Tibial artery (tissue), 4 donors: Measurements from ENCODE around the gene YBEY.
"Not testable (repeated sequence)": the region's sequence is repeated elsewhere in the genome, so short reads cannot be mapped to it uniquely, and the experiment has no call there.

Experiments used
- DNase-seq, 2 donors: peaks; one replicate each; pipeline ENCODE4 v3.0.0-alpha.2; 2019
- H3K27ac ChIP-seq, 2 donors: fragments of 200-600 bp; sonication (generic) in 1 of 2; 1 replicate in 1 of 2; 2 replicates in 1 of 2; pipeline ENCODE4 v1.5.1; 2018 to 2019; ENCODE audit warnings: mild to moderate bottlenecking in 1 of 2
- H3K27me3 ChIP-seq, 2 donors: fragments of 200-600 bp; sonication (generic) in 1 of 2; one replicate each; pipeline versions ENCODE4 v1.5.1 to v1.6.0; 2016 to 2019
- H3K36me3 ChIP-seq, 3 donors: fragments of 200-600 bp; sonication (generic) in 2 of 3; one replicate each; pipeline ENCODE4 v1.5.1; 2016 to 2019; ENCODE audit warnings: mild to moderate bottlenecking in 2 of 3
- H3K4me1 ChIP-seq, 4 donors: fragments of 200-600 bp; sonication (generic) in 2 of 4; 1 replicate in 3 of 4; 2 replicates in 1 of 4; pipeline ENCODE4 v1.5.1; 2016 to 2019
- H3K4me3 ChIP-seq, 2 donors: fragments of 200-600 bp; sonication (generic) in 1 of 2; 1 replicate in 1 of 2; 2 replicates in 1 of 2; pipeline ENCODE4 v1.5.1; 2018 to 2019; ENCODE audit warnings: mild to moderate bottlenecking in 2 of 2
- H3K9me3 ChIP-seq, 3 donors: fragments of 200-600 bp; sonication (generic) in 1 of 3; one replicate each; pipeline ENCODE4 v1.5.1; 2016 to 2019
- intact Hi-C: fragments of 100-400 bp; cut with DNase I; formaldehyde crosslinking; loops from one replicate; pipeline ENCODE4 v1.15.0; 2023; ENCODE audit warnings: low total_unique reads
- TF ChIP-seq, protein P1 (sequence below), 2 experiments: fragments of 200-600 bp in 1 of 2; fragments of 450-650 bp in 1 of 2; IDR thresholded peaks; one replicate each; pipeline ENCODE4 v1.5.1; 2017 to 2019; ENCODE audit warnings: antibody characterized with exemption in 2 of 2, mild to moderate bottlenecking in 1 of 2, moderate library complexity in 1 of 2

The YBEY gene

DNA sequence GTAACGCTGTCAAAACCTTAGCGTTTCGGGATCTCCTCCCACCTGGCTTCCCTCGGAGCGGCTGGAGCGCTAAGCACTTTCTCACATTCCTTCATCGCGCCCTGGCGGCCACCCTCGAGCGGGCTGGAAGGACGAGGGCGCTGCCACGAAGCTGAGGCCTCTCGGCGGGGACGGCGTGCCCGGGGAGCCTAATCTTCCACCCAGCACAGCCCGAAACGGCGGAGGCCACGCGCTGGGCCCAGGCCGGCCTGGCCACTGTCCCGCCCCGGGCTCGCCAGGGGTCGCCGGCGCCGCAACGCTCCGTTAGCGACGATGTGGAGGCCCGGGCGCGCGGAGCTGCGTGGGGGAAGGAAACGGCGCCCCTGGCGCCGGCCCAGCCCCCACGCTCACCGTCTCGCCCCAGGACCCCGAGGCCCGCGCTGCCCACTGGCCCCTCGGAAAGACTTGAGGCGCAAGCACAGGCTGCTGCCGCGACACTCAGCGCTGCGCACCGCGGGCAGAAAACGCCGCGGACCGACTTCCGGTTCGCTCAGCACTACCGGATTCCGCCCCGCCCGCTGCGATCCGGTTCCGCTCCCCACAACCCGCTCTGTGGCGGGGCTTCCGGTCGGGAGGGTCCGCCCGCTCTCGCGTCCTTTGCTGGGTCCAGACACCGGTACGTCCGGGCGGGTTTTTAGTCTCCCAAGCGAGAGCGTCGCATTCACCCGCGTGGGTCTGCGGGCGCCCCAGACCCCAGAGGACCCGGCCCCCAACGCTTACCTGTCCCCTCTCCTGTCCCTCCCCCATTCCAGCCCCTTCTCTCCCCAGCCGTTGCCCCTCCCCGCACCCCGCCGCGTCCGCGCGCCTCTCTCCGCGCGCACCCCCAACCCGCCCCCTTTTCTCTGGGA lies at the start of gene YBEY:
Gene YBEY (plus strand): TSS at position 582 of the 887 bp plus-strand sequence. CDS start 572 bp downstream, outside the sequence.
- peaks cover 0 to 54% (median 40%) of the 10 kb centered on the region in 4 donors for H3K4me1 ChIP-seq

GRCh38 chr21:46237474-46237873 lies 48.7 kb upstream of the YBEY start:
- DNase-seq = no peak
- no peaks in the 10 kb centered on the region for H3K27me3 ChIP-seq
- intact Hi-C loops = no loop called here
- H3K4me1 ChIP-seq = no peaks in the 10 kb centered on the region
- peaks cover 67 to 97% (median 81%) of the 10 kb centered on the region in 3 donors for H3K36me3 ChIP-seq
- no peaks in the 10 kb centered on the region for H3K9me3 ChIP-seq
- TF ChIP-seq, protein P1, sequence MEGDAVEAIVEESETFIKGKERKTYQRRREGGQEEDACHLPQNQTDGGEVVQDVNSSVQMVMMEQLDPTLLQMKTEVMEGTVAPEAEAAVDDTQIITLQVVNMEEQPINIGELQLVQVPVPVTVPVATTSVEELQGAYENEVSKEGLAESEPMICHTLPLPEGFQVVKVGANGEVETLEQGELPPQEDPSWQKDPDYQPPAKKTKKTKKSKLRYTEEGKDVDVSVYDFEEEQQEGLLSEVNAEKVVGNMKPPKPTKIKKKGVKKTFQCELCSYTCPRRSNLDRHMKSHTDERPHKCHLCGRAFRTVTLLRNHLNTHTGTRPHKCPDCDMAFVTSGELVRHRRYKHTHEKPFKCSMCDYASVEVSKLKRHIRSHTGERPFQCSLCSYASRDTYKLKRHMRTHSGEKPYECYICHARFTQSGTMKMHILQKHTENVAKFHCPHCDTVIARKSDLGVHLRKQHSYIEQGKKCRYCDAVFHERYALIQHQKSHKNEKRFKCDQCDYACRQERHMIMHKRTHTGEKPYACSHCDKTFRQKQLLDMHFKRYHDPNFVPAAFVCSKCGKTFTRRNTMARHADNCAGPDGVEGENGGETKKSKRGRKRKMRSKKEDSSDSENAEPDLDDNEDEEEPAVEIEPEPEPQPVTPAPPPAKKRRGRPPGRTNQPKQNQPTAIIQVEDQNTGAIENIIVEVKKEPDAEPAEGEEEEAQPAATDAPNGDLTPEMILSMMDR (IDR thresholded peaks at IDR 0.05) = no peak
- H3K4me3 ChIP-seq = no peak overlapping the region
- no peak overlapping the region for H3K27ac ChIP-seq

More for the DNA sequence above, at the start of gene YBEY:
- TF ChIP-seq, protein P1 (IDR thresholded peaks at IDR 0.05) = peak; percentile 40
- Histone ChIP-seq H3K4me3 (peak within 1 kb of the TSS; percentile 77 to 79), H3K36me3 (peaks cover under 1 to 28% (median 5%) of the 10 kb centered on the region in 3 donors), H3K9me3 (no peaks in the 10 kb centered on the region), H3K27me3 (no peaks in the 10 kb centered on the region), H3K27ac (peak within 1 kb of the TSS; percentile 90 to 96)
- intact Hi-C loops = loop anchor here (2.0 to 10.0 kb wide), 2 partner anchors 37 to 141 kb away; partner anchors contain the start of gene C21orf58
- DNase-seq = peak; percentile 81 to 93

DNA sequence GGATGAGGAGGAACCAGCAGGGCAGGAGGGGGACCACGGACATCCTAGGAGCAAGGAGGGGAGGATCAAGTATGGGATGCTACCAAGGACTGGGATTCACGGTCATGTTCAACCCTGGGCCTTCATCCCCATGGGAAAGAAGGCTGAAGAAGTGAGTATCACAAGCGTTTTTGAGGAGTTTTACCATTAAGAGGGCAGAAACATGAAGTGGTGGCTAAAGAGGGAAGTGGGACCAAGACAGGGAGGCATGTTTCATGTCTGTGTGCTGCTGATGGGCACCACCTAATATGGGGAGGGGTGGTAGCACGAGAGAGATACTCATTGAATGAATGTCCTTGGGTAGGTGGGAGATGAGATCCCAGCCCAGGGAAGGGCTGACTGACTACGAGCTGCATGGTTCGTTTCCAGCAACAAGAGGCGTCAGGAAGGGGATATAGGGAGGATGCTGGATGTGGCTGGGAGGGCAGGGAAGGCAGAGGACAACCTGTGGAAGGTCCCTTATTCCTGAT lies 46.3 kb upstream of the YBEY start:
- DNase-seq = no peak
- H3K27ac ChIP-seq = no peak overlapping the region
- TF ChIP-seq, protein P1 (IDR thresholded peaks at IDR 0.05) = no peak
- H3K27me3 ChIP-seq = no peaks in the 10 kb centered on the region
- peaks cover 84 to 99% (median 89%) of the 10 kb centered on the region in 3 donors for H3K36me3 ChIP-seq
- no peaks in the 10 kb centered on the region for H3K4me1 ChIP-seq
- H3K9me3 ChIP-seq = no peaks in the 10 kb centered on the region
- no peak overlapping the region for H3K4me3 ChIP-seq
- intact Hi-C loops = no loop called here

GRCh38 chr21:46241577-46241976 lies 44.6 kb upstream of the YBEY start:
- DNase-seq, H3K4me3 ChIP-seq, H3K27me3 ChIP-seq, intact Hi-C loops, H3K9me3 ChIP-seq, H3K27ac ChIP-seq, H3K4me1 ChIP-seq: not testable (repeated sequence)
- peaks cover 84 to 100% (median 89%) of the 10 kb centered on the region in 3 donors for H3K36me3 ChIP-seq

DNA sequence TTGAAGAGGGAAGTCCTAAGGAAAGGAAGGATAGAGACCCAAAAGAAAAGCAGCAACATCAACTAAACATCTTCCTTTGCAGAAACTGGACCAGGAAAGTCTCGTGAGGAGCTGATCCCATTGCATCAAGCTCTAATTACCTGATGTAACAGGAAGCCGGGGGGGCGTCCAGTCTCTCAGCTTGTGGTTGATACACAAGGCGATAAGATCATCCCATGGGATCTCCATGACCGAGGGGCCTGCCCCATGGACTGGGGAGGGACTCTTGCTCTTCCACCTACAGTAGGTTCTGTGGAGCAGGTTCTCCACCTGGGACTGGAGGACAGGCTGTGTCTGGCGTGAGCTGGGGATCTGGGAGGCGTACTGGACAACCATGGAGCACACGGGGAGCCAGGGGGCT lies 42.8 kb upstream of the YBEY start:
- intact Hi-C loops = no loop called here
- Histone ChIP-seq H3K36me3 (peaks cover 85 to 100% (median 95%) of the 10 kb centered on the region in 3 donors), H3K27ac (no peak overlapping the region), H3K4me3 (no peak overlapping the region), H3K4me1 (no peaks in the 10 kb centered on the region), H3K27me3 (no peaks in the 10 kb centered on the region), H3K9me3 (no peaks in the 10 kb centered on the region)
- TF ChIP-seq, protein P1 (IDR thresholded peaks at IDR 0.05) = no peak
- no peak for DNase-seq

GRCh38 chr21:46243960-46244361 lies 42.2 kb upstream of the YBEY start:
- Histone ChIP-seq H3K27me3 (no peaks in the 10 kb centered on the region), H3K4me1 (no peaks in the 10 kb centered on the region), H3K36me3 (peaks cover 81 to 100% (median 92%) of the 10 kb centered on the region in 3 donors), H3K27ac (no peak overlapping the region), H3K9me3 (no peaks in the 10 kb centered on the region), H3K4me3 (no peak overlapping the region)
- intact Hi-C loops = no loop called here
- TF ChIP-seq, protein P1 (IDR thresholded peaks at IDR 0.05) = no peak
- no peak for DNase-seq
